HepG2 (cell line): ENCODE results near the gene ICAM3. TPM values are rescaled to one million over a fixed set of nuclear protein-coding genes. Genes with fewer than 3 reads are reported as not detected.

ENCODE experiments used
- AGO1 ChIP-seq: fragments of 200-400 bp; formaldehyde crosslinking; IDR thresholded peaks from 2 replicates; pipeline ENCODE4 v1.6.1; 2017; ENCODE audit warnings: mild to moderate bottlenecking, low read depth, low read length, moderate library complexity; ENCODE audit not compliant: poor library complexity, severe bottlenecking
- DMAP1 ChIP-seq: IDR thresholded peaks from 2 replicates; pipeline ENCODE4 v1.6.1; 2016
- GABPB1 ChIP-seq: IDR thresholded peaks from 2 replicates; pipeline ENCODE4 v1.6.1; 2016; ENCODE audit warnings: mild to moderate bottlenecking, missing genetic modification reagents, moderate library complexity, missing compliant biosample characterization
- HNF4G ChIP-seq, 2 experiments: sonication (generic) in 1 of 2; formaldehyde crosslinking in 1 of 2; IDR thresholded peaks; 2 replicates each; pipeline versions ENCODE4 v1.4.0 to v1.6.1; 2011 to 2020; ENCODE audit warnings: borderline replicate concordance in 2 of 2, low read depth in 2 of 2, mild to moderate bottlenecking in 2 of 2, low read length in 1 of 2, missing genetic modification reagents in 1 of 2, moderate library complexity in 1 of 2
- ISL2 ChIP-seq: sonication (generic); formaldehyde crosslinking; IDR thresholded peaks from 2 replicates; pipeline ENCODE4 v1.5.0; 2020; ENCODE audit warnings: missing genetic modification reagents
- MIER3 ChIP-seq: IDR thresholded peaks from 2 replicates; pipeline ENCODE4 v1.6.1; 2016; ENCODE audit warnings: missing compliant biosample characterization, borderline replicate concordance
- NCOR1 ChIP-seq: fragments of 200-600 bp; sonication (generic); IDR thresholded peaks from 2 replicates; pipeline ENCODE4 v1.7.0; 2017; ENCODE audit warnings: antibody characterized with exemption, low read length, borderline replicate concordance
- PCBP2 ChIP-seq: fragments of 200-400 bp; formaldehyde crosslinking; optimal IDR thresholded peaks from 2 replicates; pipeline ENCODE3; 2018; ENCODE audit warnings: low read length, low read depth; ENCODE audit not compliant: poor library complexity, severe bottlenecking
- RXRB ChIP-seq: IDR thresholded peaks from 2 replicates; pipeline ENCODE4 v1.6.1; 2016; ENCODE audit warnings: borderline replicate concordance, missing genetic modification reagents, missing compliant biosample characterization
- ZNF260 ChIP-seq: sonication (generic); formaldehyde crosslinking; IDR thresholded peaks from 2 replicates; pipeline ENCODE4 v1.4.0; 2020; ENCODE audit warnings: missing genetic modification reagents, low read depth, mild to moderate bottlenecking, borderline replicate concordance
- ZNF782 ChIP-seq: sonication (generic); formaldehyde crosslinking; IDR thresholded peaks from 2 replicates; pipeline ENCODE4 v1.4.0; 2020; ENCODE audit warnings: missing genetic modification reagents, mild to moderate bottlenecking, borderline replicate concordance
- ZSCAN21 ChIP-seq: sonication (generic); formaldehyde crosslinking; IDR thresholded peaks from 2 replicates; pipeline ENCODE4 v1.8.0; 2022; ENCODE audit warnings: mild to moderate bottlenecking, missing genetic modification reagents, moderate library complexity, borderline replicate concordance
- polyA plus RNA-seq, 8 experiments: library from polyadenylated mRNA; depleted of rRNA in 3 of 8; stranded (reverse) in 7 of 8; unstranded in 1 of 8; fragments of >200 nt; fragmentation: Illumina TruSeq in 4 of 8; extraction: Trizol in 4 of 8; gene quantifications; 2 replicates each; pipeline versions ENCODE4 v1.2.1 to v1.2.3, GENCODE V29; 2011 to 2016; ENCODE audit warnings: low read depth in 4 of 8, missing spikeins in 1 of 8, mixed read lengths in 1 of 8; ENCODE audit not compliant: insufficient read depth in 1 of 8
- total RNA-seq, 5 experiments: library from RNA; depleted of rRNA; stranded (reverse); fragments of >200 nt; fragmentation: Illumina TruSeq; extraction: Trizol; gene quantifications; 2 replicates each; pipeline ENCODE4 v1.2.3, GENCODE V29; 2016; ENCODE audit warnings: low read depth in 1 of 5
- TF ChIP-seq, protein P1 (sequence below): sonication (generic); formaldehyde crosslinking; IDR thresholded peaks from 2 replicates; pipeline ENCODE4 v1.5.1; 2020; ENCODE audit warnings: mild to moderate bottlenecking, missing genetic modification reagents, moderate library complexity
- TF ChIP-seq, protein P2 (sequence below): IDR thresholded peaks from 2 replicates; pipeline ENCODE4 v1.6.1; 2016; ENCODE audit warnings: missing compliant biosample characterization, missing genetic modification reagents, borderline replicate concordance
- TF ChIP-seq, protein P3 (sequence below): sonication (generic); formaldehyde crosslinking; IDR thresholded peaks from 2 replicates; pipeline ENCODE4 v1.5.0; 2020; ENCODE audit warnings: missing genetic modification reagents
- TF ChIP-seq, protein P4 (sequence below): sonication (generic); formaldehyde crosslinking; IDR thresholded peaks from 2 replicates; pipeline ENCODE4 v1.5.1; 2020; ENCODE audit warnings: missing genetic modification reagents, mild to moderate bottlenecking, borderline replicate concordance
- TF ChIP-seq, protein P5 (sequence below): sonication (generic); formaldehyde crosslinking; IDR thresholded peaks from 2 replicates; pipeline ENCODE4 v1.5.0; 2020; ENCODE audit warnings: missing genetic modification reagents

Gene ICAM3
- total and polyA plus RNA-seq, 2 of the 13 experiments (the other 11 are each of a cell fraction or from before 2014, with no cell fraction given), result 14.1 to 21.0 TPM

DNA sequence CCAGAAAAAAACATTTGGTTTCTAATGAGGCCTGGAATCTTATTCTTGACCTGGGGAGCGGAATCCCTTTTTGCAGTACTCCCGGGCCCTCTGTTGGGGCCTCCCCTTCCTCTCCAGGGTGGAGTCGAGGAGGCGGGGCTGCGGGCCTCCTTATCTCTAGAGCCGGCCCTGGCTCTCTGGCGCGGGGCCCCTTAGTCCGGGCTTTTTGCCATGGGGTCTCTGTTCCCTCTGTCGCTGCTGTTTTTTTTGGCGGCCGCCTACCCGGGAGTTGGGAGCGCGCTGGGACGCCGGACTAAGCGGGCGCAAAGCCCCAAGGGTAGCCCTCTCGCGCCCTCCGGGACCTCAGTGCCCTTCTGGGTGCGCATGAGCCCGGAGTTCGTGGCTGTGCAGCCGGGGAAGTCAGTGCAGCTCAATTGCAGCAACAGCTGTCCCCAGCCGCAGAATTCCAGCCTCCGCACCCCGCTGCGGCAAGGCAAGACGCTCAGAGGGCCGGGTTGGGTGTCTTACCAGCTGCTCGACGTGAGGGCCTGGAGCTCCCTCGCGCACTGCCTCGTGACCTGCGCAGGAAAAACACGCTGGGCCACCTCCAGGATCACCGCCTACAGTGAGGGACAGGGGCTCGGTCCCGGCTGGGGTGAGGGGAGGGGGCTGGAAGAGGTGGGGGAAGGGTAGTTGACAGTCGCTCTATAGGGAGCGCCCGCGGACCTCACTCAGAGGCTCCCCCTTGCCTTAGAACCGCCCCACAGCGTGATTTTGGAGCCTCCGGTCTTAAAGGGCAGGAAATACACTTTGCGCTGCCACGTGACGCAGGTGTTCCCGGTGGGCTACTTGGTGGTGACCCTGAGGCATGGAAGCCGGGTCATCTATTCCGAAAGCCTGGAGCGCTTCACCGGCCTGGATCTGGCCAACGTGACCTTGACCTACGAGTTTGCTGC, 52.4 kb downstream of the ICAM3 start, which contains the start of gene ICAM4 (continued):
- TF ChIP-seq, protein P1, sequence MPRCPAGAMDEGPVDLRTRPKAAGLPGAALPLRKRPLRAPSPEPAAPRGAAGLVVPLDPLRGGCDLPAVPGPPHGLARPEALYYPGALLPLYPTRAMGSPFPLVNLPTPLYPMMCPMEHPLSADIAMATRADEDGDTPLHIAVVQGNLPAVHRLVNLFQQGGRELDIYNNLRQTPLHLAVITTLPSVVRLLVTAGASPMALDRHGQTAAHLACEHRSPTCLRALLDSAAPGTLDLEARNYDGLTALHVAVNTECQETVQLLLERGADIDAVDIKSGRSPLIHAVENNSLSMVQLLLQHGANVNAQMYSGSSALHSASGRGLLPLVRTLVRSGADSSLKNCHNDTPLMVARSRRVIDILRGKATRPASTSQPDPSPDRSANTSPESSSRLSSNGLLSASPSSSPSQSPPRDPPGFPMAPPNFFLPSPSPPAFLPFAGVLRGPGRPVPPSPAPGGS (CRISPR knock-in tag), result 0 out of 2 replicates have a peak, but pooled peaks have one; percentile 14
- TF ChIP-seq, protein P2, sequence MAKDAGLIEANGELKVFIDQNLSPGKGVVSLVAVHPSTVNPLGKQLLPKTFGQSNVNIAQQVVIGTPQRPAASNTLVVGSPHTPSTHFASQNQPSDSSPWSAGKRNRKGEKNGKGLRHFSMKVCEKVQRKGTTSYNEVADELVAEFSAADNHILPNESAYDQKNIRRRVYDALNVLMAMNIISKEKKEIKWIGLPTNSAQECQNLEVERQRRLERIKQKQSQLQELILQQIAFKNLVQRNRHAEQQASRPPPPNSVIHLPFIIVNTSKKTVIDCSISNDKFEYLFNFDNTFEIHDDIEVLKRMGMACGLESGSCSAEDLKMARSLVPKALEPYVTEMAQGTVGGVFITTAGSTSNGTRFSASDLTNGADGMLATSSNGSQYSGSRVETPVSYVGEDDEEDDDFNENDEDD (CRISPR knock-in tag), result no peak
- no peak; the same call in 1 of the 2 replicates for TF ChIP-seq HNF4G (IDR thresholded peaks at IDR 0.05; ENCODE audit: borderline replicate concordance, low read depth, low read length)
- TF ChIP-seq HNF4G (CRISPR knock-in tag; IDR thresholded peaks at IDR 0.05; ENCODE audit: borderline replicate concordance, low read depth), result no peak
- TF ChIP-seq ZNF782 (CRISPR knock-in tag), result no peak
- TF ChIP-seq, protein P3, sequence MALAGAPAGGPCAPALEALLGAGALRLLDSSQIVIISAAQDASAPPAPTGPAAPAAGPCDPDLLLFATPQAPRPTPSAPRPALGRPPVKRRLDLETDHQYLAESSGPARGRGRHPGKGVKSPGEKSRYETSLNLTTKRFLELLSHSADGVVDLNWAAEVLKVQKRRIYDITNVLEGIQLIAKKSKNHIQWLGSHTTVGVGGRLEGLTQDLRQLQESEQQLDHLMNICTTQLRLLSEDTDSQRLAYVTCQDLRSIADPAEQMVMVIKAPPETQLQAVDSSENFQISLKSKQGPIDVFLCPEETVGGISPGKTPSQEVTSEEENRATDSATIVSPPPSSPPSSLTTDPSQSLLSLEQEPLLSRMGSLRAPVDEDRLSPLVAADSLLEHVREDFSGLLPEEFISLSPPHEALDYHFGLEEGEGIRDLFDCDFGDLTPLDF (CRISPR knock-in tag), result 0 out of 2 replicates have a peak, but pooled peaks have one; percentile 21
- TF ChIP-seq ZSCAN21 (CRISPR knock-in tag), result peak; percentile 59
- no peak for TF ChIP-seq PCBP2
- TF ChIP-seq, protein P4, sequence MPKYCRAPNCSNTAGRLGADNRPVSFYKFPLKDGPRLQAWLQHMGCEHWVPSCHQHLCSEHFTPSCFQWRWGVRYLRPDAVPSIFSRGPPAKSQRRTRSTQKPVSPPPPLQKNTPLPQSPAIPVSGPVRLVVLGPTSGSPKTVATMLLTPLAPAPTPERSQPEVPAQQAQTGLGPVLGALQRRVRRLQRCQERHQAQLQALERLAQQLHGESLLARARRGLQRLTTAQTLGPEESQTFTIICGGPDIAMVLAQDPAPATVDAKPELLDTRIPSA, result no peak
- peak; percentile 98 for TF ChIP-seq AGO1
- TF ChIP-seq, protein P5, sequence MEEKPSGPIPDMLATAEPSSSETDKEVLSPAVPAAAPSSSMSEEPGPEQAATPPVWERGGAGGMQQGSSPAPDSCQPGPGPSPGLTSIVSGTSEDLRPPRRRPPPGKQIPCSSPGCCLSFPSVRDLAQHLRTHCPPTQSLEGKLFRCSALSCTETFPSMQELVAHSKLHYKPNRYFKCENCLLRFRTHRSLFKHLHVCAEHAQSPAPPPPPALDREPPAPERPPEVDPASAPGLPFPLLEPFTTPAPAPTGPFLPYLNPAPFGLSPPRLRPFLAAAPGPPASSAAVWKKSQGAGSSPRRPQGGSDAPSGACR, result no peak
- 0 out of 2 replicates have a peak, but pooled peaks have one; percentile 14 for TF ChIP-seq RXRB (CRISPR knock-in tag)
- TF ChIP-seq DMAP1 (CRISPR knock-in tag), result no peak
- no peak for TF ChIP-seq NCOR1
- no peak for TF ChIP-seq ZNF260 (CRISPR knock-in tag)
- TF ChIP-seq ISL2, result peak; percentile 31
- TF ChIP-seq MIER3 (CRISPR knock-in tag), result no peak
- peak; percentile 39; the same call in 1 of the 2 replicates for TF ChIP-seq GABPB1 (CRISPR knock-in tag)
